Renal cortex interstitium (tissue), 15 donors: ENCODE measurements around the gene UTP20. TPM values are rescaled to one million over a fixed set of nuclear protein-coding genes. Genes with fewer than 3 reads are reported as not detected.
A peak's percentile ranks its signal among the peaks of the same experiment; 100 is the strongest.

Source experiments
- DNase-seq, 11 donors: peaks; one replicate each; pipeline ENCODE4 v3.0.0-alpha.2; 2013; ENCODE audit warnings: low read depth in 9 of 11, low spot score in 4 of 11; ENCODE audit errors: extremely low read depth in 1 of 11
- long read RNA-seq, 16 experiments: transcript quantifications; one replicate each; lab custom pipeline, GENCODE V29; 2026
- polyA plus RNA-seq, 3 donors: library from polyadenylated mRNA; unstranded; fragments of 120-200 nt; gene quantifications; one replicate each; pipeline ENCODE4 v1.2.1, GENCODE V29; 2013; ENCODE audit not compliant: insufficient read length in 3 of 3

UTP20 gene
- polyA plus RNA-seq, result 10 to 100 TPM; 17.5 to 20.3 (median 18.1) TPM
- long read RNA-seq, donor 1, partial matches to known transcripts, result 16 of 16 reads
- long read RNA-seq, donor 1, other reads (novel, unspliced or antisense), result 0 of 16 reads
- long read RNA-seq, donor 2, partial matches to known transcripts, result 11 of 11 reads
- long read RNA-seq, donor 2, other reads (novel, unspliced or antisense), result 0 of 11 reads
- long read RNA-seq, donor 3, partial matches to known transcripts, result 66 of 165 reads
- long read RNA-seq, donor 3, other reads (novel, unspliced or antisense), result 99 of 165 reads
- long read RNA-seq, donor 4, partial matches to known transcripts, result 18 of 109 reads
- long read RNA-seq, donor 4, other reads (novel, unspliced or antisense), result 91 of 109 reads
- long read RNA-seq, donor 5, result 0 reads
- long read RNA-seq, donor 6, result 0 reads
- long read RNA-seq, donor 7, result 0 reads
- long read RNA-seq, donor 8, partial matches to known transcripts, result 71 of 178 reads
- long read RNA-seq, donor 8, other reads (novel, unspliced or antisense), result 107 of 178 reads
- long read RNA-seq, donor 9, result 0 reads
- long read RNA-seq, donor 10, result 0 reads
- long read RNA-seq, donor 11, partial matches to known transcripts, result 11 of 11 reads
- long read RNA-seq, donor 11, other reads (novel, unspliced or antisense), result 0 of 11 reads
- long read RNA-seq, donor 12, result 0 reads
- long read RNA-seq, donor 13, result 0 reads
- long read RNA-seq, donor 14, result 0 reads
- long read RNA-seq, donor 15, partial matches to known transcripts, result 17 of 17 reads
- long read RNA-seq, donor 15, other reads (novel, unspliced or antisense), result 0 of 17 reads
- long read RNA-seq, donor 16, full-length matches to known transcripts, result 1 of 24 reads
- long read RNA-seq, donor 16, partial matches to known transcripts, result 23 of 24 reads
- long read RNA-seq, donor 16, other reads (novel, unspliced or antisense), result 0 of 24 reads

GRCh38 chr12:101280006-101280505, at the start of gene UTP20:
UTP20 (plus strand) TSS chr12:101280105; CDS start chr12:101280283, 178 bp downstream.
- DNase-seq, result peak; percentile 78 to 88 (median 84)

- DNase-seq, result no peak
Measured at GRCh38 chr12:101230547-101230946, 49.4 kb upstream of the UTP20 start.

- no peak for DNase-seq
Measured at GRCh38 chr12:101231636-101232035, 48.3 kb upstream of the UTP20 start.

GRCh38 chr12:101235686-101236085, 44.2 kb upstream of the UTP20 start:
- no peak for DNase-seq

- no peak for DNase-seq
Measured at GRCh38 chr12:101238306-101238705, 41.6 kb upstream of the UTP20 start.

- DNase-seq, result no peak
Measured at GRCh38 chr12:101238800-101239329, 41.0 kb upstream of the UTP20 start.

- DNase-seq, result no peak
Measured at GRCh38 chr12:101243074-101243473, 36.8 kb upstream of the UTP20 start.

- no peak for DNase-seq
Measured at GRCh38 chr12:101243616-101244015, 36.3 kb upstream of the UTP20 start.

- no peak for DNase-seq
Measured at GRCh38 chr12:101256266-101256665, 23.6 kb upstream of the UTP20 start.

GRCh38 chr12:101257357-101257756, 22.5 kb upstream of the UTP20 start:
- DNase-seq, result no peak

GRCh38 chr12:101267111-101267510, 12.8 kb upstream of the UTP20 start:
- DNase-seq, result no peak

GRCh38 chr12:101276433-101276832, 3.5 kb upstream of the UTP20 start:
- DNase-seq, result no peak

- no peak for DNase-seq
Measured at GRCh38 chr12:101277443-101277842, 2.5 kb upstream of the UTP20 start.

- DNase-seq, result no peak
Measured at GRCh38 chr12:101287357-101287756, 7.5 kb downstream of the UTP20 start.

GRCh38 chr12:101297661-101298060, 17.8 kb downstream of the UTP20 start:
- no peak for DNase-seq

GRCh38 chr12:101298426-101298825, 18.5 kb downstream of the UTP20 start:
- DNase-seq, result no peak

- DNase-seq, result no peak
Measured at GRCh38 chr12:101299346-101299745, 19.4 kb downstream of the UTP20 start.

GRCh38 chr12:101299931-101300330, 20.0 kb downstream of the UTP20 start:
- DNase-seq, result no peak

- DNase-seq, result peak in 4 of 11 donors; percentile 20 to 46 (median 36)
Measured at GRCh38 chr12:101302741-101303140, 22.8 kb downstream of the UTP20 start.
